ENCODE data around the gene HERC3.

The HERC3 gene

GRCh38 chr4:88591787-88592599 lies at the start of gene HERC3:
TSS of gene HERC3 (plus strand) at chr4:88592480. CDS start at chr4:88605824, 13,344 bp downstream.
- peak; percentile 81 to 90 (median 88) for DNase-seq

- DNase-seq: no peak
These were observed 42.5 kb upstream of the HERC3 start for GRCh38 chr4:88549815-88550214.

DNA sequence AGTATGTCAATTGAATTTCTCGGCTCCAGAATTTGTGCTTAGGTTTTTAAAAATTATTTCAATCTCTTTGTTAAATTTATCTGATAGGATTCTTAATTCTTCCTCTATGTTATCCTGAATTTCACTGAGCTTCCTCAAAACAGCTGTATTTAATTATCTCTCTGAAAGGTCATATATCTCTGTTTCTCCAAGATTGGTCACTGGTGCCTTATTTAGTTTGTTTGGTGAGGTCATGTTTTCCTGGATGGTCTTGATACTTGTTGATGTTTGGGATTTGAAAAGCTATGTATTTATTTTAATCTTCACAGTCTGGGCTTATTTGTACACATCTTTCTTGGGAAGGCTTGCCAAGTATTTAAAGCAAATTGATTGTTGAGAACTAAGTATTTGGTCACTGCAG lies 24.7 kb upstream of the HERC3 start:
- DNase-seq: no peak

DNA sequence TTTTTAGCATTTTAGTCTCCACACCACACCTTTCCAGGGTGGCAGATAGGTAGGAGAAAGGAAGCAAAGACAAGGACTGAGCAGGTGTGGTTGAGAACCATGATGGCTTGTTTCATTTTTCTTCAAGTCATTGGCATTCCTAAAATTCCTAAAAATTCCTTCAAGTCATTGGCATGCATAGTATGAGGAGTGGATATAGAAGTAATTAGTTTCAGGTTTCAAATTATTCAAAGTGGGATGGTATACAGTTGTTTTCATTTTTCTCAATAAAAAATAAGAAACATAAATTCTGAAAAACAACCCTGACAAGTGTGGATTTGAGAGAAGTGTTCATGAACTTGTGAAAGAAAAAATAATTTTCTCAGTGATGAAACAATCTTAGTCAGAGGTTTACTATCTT lies 22.3 kb upstream of the HERC3 start:
- DNase-seq: no peak

DNA sequence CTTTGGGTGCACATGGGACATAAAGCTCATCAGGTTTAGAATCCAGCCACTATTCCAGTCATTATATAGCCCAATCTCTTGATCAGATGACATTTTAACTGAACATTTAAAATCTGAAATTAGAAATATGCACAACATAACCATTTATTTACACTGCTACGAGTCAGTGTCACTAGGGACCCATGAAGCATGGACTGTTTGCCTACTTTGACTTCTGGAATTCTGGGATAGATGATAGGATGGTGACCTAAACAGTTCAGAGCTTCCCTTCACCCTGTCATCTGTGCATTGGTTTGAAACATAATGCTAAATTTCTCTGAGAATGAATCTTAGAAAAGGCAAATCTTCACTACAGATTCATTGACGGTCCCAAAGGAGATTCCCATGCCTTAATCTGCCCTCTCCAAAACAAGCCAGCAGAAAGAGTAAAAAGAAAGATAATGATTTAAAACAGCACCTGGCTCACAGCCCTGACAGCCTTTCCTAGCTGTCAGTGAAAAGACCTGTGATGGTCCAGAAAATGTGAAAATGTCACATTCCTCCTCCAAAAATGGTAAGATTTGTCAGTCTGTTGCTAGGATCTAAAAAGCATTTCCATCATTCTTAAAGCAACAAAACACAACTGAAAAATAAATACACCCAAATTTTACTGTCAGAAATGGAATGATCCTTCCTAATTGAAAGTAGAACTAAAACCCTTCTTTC lies 18.9 kb upstream of the HERC3 start:
- no peak for DNase-seq

GRCh38 chr4:88573995-88574394 lies 18.3 kb upstream of the HERC3 start:
- no peak for DNase-seq

GRCh38 chr4:88575186-88575585 lies 17.1 kb upstream of the HERC3 start:
- DNase-seq: no peak

DNA sequence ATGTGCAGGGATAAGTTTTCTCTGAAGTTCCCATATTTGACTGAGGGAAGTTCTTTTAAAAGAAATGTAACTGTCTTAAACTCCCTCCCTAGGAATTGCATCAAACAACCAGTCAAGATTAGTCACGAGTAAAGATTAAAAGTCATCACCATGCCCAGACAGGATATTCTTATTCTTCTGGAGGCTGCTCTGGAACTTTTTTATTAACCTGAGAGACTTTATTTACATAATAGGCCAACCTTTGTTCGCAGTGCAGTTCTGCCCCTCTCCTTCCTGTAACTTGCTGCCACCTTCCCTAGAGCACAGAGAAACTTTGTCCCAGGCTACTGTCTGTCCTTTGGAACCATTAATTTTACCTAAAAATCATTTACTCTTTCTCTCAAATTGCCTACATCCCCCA lies 9.8 kb upstream of the HERC3 start:
- DNase-seq: no peak

- DNase-seq: no peak
These were observed 8.4 kb upstream of the HERC3 start for GRCh38 chr4:88583631-88584470.

- DNase-seq: no peak
These were observed 7.8 kb upstream of the HERC3 start for GRCh38 chr4:88584471-88584900.

- no peak for DNase-seq
These were observed 6.4 kb upstream of the HERC3 start for GRCh38 chr4:88585917-88586316.

GRCh38 chr4:88587306-88587705 lies 5.0 kb upstream of the HERC3 start:
- DNase-seq: no peak

GRCh38 chr4:88592600-88593448 lies 544 bp downstream of the HERC3 start:
- peak; percentile 63 to 78 (median 74) for DNase-seq

- no peak for DNase-seq
These were observed 5.8 kb downstream of the HERC3 start for GRCh38 chr4:88597970-88598660.

DNA sequence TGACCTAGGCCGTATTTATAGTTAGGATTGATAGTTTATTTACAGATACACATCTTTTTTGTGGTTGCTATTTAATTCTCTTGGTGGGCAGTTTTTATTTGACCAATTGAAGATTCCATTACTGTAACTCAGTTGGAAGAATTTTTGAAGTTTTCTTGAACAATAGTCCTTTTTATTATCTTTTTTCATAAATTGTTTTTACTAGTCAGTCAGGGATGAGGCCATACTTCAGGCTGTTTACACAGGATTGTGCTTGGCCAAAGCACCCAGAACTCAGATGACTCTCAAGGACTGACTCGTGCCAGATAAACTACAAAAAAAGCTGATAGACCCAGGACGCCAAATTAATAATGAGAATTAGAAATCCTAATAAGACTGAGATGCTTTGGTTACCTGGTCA lies 7.0 kb downstream of the HERC3 start:
- DNase-seq: no peak

GRCh38 chr4:88599714-88600113 lies 7.4 kb downstream of the HERC3 start:
- no peak for DNase-seq

DNA sequence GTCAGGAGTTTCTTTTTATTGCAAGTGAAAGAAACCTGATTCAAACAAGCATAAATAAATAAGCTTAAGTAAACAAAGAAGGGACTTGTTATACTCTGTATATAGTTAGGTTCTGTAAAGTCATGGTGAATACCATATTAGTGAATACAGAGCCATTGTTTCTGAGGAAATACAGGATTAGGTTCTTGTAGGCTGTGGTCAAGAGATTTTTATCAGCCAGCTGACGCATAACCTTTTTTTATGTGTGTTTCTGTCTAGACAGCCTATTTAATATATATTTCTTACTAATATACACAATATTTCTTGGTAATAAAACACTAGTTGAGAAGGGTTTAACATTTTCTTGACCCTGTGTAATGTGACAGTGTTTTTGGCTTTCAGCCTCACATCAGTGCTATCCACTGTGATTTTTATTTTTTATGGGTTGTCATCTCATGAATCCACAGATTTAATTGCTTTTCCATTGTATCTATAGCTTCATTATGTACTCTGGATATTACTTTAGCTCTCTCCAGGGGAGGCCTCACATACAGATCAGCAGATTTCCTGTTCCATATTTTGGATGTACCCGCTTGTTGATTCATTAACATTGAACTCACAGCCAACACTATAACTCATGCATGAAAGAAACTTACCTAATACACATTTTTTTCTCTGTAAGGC lies 8.0 kb downstream of the HERC3 start:
- DNase-seq: no peak

DNA sequence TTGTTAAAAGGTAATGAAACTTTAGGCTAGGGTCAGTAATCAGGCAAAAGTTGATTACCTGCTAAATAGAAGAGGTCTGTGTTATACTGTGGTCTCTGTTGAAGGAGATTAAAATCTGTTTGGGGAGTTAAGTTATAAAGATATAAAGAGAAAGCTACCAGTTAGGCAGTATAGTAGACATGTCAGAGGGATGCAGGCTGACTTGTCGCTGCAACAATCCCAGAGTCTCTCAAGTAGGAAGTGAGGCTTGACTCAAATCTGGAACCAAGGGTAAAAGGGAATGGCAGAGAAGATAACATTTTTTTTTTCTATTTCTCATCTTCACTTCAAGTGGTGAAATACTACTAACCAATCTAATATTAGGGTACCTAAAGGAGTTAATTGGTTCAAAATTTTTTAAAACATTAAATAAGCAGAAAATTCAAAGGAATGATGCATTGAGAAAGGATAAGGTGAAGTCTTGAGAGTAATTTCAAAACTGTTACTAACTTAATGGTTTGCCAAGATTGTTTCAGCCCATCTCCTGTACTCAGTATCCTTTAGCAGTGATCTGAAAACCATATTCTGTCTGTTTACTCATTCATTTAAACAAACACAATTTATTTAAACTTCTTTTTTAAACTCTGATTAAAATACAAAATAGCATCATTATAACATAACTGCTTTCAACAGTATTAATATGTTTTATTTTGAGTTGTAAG lies 12.8 kb downstream of the HERC3 start:
- DNase-seq: no peak

GRCh38 chr4:88605736-88606135 lies 13.5 kb downstream of the HERC3 start:
- DNase-seq: no peak

- DNase-seq: no peak
These were observed 14.6 kb downstream of the HERC3 start for GRCh38 chr4:88606832-88607231.

GRCh38 chr4:88609387-88609786 lies 17.1 kb downstream of the HERC3 start:
- DNase-seq: no peak
